ENCODE data around the gene SHROOM3. TPM values are rescaled to one million over a fixed set of nuclear protein-coding genes. Genes with fewer than 3 reads are reported as not detected.

Gene SHROOM3
- total RNA-seq, 1 experiment from 2014 or later = 27.6 TPM

DNA sequence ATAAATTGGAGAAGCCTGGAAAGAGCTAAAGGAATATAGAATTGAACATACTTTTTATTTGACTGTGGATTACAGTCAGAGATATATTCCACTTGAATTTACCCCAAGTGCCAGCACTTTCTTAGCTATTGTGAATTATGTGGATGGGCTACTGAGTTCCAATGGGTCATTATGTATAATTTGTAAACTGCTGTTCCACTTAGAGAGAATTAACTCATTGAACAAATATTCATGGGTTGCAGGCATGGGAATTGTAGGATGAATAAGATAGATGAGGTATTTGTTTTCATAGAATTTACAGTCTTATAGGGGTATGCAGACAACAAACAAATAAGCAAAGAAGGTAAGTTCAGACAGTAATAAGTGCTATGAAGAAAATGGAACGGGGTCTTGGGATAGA, 195.7 kb downstream of the SHROOM3 start:
- Mint-ChIP-seq H3K36me3 (ENCODE audit: insufficient read depth in 1 of 3, low read depth in 3 of 3) (peaks cover 2 to 7% (median 2%) of the 10 kb centered on the region in 3 experiments; a peak in 3 of 7 replicates), H3K4me3 (no peak overlapping the region), H3K9me3 (peaks cover 3 to 5% of the 10 kb centered on the region in 2 experiments; a peak in 3 of 5 replicates), H3K27me3 (ENCODE audit: low read depth) (no peaks in the 10 kb centered on the region), H3K27ac (peak overlapping the region in 1 of 3 experiments; percentile 20; a peak in 1 of 7 replicates), H3K4me1 (peaks cover 20 to 22% of the 10 kb centered on the region in 2 experiments)
- H4K91ac ChIP-seq (ENCODE audit: insufficient read length, low read depth, low read length) = no peak overlapping the region
- H3K27ac ChIP-seq (ENCODE audit: insufficient read length, low read depth, low read length) = no peak overlapping the region
- no peak overlapping the region for H3K9ac ChIP-seq (ENCODE audit: extremely low read depth, insufficient read length, low read length)
- DNase-seq = no peak
- H2BK15ac ChIP-seq (ENCODE audit: low read depth, low read length) = no peak overlapping the region
- no peak overlapping the region for H3K4me2 ChIP-seq (ENCODE audit: insufficient read depth, insufficient read length, low read length)
- no peak overlapping the region for H4K8ac ChIP-seq (replicated peaks; ENCODE audit: insufficient read length, low read depth, low read length)
- no peak overlapping the region for H3K4ac ChIP-seq (ENCODE audit: low read depth, low read length)
- H3K18ac ChIP-seq (ENCODE audit: insufficient read length, low read depth, low read length) = no peak overlapping the region
- H3K4me1 ChIP-seq (ENCODE audit: insufficient read depth, low read length) = no peaks in the 10 kb centered on the region; the same call in 1 of the 2 replicates
- no peak overlapping the region for H4K5ac ChIP-seq (ENCODE audit: insufficient read length, low read depth, low read length)
- H3K56ac ChIP-seq (ENCODE audit: insufficient read length, low read depth, low read length) = no peak overlapping the region
- H2AK5ac ChIP-seq (ENCODE audit: insufficient read length, low read length) = no peak overlapping the region
- no peaks in the 10 kb centered on the region for H3K9me3 ChIP-seq (ENCODE audit: control insufficient read depth, low read depth, low read length)
- H2BK5ac ChIP-seq (ENCODE audit: insufficient read length, low read length) = no peak overlapping the region
- no peaks in the 10 kb centered on the region for H3K79me1 ChIP-seq (ENCODE audit: insufficient read depth, low read depth, low read length, poor library complexity, severe bottlenecking)
- TF ChIP-seq, protein P1, sequence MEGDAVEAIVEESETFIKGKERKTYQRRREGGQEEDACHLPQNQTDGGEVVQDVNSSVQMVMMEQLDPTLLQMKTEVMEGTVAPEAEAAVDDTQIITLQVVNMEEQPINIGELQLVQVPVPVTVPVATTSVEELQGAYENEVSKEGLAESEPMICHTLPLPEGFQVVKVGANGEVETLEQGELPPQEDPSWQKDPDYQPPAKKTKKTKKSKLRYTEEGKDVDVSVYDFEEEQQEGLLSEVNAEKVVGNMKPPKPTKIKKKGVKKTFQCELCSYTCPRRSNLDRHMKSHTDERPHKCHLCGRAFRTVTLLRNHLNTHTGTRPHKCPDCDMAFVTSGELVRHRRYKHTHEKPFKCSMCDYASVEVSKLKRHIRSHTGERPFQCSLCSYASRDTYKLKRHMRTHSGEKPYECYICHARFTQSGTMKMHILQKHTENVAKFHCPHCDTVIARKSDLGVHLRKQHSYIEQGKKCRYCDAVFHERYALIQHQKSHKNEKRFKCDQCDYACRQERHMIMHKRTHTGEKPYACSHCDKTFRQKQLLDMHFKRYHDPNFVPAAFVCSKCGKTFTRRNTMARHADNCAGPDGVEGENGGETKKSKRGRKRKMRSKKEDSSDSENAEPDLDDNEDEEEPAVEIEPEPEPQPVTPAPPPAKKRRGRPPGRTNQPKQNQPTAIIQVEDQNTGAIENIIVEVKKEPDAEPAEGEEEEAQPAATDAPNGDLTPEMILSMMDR (conservative IDR thresholded peaks at IDR 0.05) = no peak
- no peaks in the 10 kb centered on the region for H3K27me3 ChIP-seq (ENCODE audit: insufficient read depth, low read length)
- no peak overlapping the region for H3K23ac ChIP-seq (ENCODE audit: insufficient read length, low read depth, low read length)
- WGBS (ENCODE audit: extremely low coverage, insufficient read length, low lambda C conversion rate) = no CpG with 5 or more reads among the region's 1 CpG
- no peaks in the 10 kb centered on the region for H3K23me2 ChIP-seq (ENCODE audit: insufficient read length, low read depth, low read length, poor library complexity, severe bottlenecking)
- no peak overlapping the region for H2BK120ac ChIP-seq (ENCODE audit: low read depth, low read length, poor library complexity, severe bottlenecking)
- H3T11ph ChIP-seq (ENCODE audit: low read length) = no peak overlapping the region
- H2BK12ac ChIP-seq (ENCODE audit: insufficient read length, low read depth, low read length) = no peak overlapping the region
- H3K79me2 ChIP-seq (ENCODE audit: insufficient read depth, low read length) = no peaks in the 10 kb centered on the region
- H2AFZ ChIP-seq (ENCODE audit: low read length) = no peak overlapping the region
- no peaks in the 10 kb centered on the region for H4K20me1 ChIP-seq (ENCODE audit: control insufficient read depth, insufficient read depth, insufficient read length)
- H3K14ac ChIP-seq (ENCODE audit: insufficient read depth, low read length) = no peak overlapping the region
- no peak overlapping the region for H2BK20ac ChIP-seq (ENCODE audit: low read depth, low read length, poor library complexity, severe bottlenecking)
